HG03097 (cell line): Measurements from ENCODE around the gene MNT.

Source experiments
- ATAC-seq: cut with Tn5 transposase; IDR thresholded peaks from one replicate; pipeline ENCODE4 v1.9.1; 2021; ENCODE audit not compliant: unreplicated experiment, low FRiP score

MNT gene

GRCh38 chr17:2383628-2384167, 17.2 kb downstream of the MNT start:
- no peak for ATAC-seq

DNA sequence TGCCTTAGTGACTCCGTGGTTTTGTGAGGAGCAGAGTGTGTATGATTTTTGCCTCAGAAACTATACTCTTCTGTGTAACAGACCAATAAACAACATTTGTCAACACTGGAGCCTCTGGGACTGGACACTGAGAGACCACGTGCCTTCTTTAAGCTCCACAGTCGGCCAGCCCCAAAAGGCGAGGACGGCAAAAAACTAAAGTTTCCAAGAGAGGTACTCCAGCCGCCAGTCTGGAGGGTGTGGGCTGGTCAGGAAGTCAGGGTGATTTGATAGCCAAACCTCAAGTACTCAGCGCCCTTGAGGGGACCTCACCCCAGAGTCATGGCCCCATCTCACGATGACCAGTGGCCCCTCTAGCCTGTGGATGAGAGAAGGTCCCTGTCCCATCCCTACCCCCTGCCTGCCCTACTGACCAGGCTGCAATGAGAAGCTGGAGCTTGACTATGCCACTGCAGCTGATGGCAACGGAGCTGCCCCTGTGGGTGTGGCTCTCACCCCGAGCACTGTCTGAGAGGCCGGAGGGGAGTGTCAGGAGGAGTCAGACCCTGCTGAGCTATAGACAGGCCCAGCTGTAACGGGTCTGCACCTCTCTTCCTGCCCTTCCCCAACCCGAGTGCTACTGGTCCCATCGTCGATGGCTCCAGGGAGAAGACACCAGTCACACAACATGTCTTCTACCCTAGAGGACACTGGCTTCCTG, 19.8 kb downstream of the MNT start:
- ATAC-seq = no peak

DNA sequence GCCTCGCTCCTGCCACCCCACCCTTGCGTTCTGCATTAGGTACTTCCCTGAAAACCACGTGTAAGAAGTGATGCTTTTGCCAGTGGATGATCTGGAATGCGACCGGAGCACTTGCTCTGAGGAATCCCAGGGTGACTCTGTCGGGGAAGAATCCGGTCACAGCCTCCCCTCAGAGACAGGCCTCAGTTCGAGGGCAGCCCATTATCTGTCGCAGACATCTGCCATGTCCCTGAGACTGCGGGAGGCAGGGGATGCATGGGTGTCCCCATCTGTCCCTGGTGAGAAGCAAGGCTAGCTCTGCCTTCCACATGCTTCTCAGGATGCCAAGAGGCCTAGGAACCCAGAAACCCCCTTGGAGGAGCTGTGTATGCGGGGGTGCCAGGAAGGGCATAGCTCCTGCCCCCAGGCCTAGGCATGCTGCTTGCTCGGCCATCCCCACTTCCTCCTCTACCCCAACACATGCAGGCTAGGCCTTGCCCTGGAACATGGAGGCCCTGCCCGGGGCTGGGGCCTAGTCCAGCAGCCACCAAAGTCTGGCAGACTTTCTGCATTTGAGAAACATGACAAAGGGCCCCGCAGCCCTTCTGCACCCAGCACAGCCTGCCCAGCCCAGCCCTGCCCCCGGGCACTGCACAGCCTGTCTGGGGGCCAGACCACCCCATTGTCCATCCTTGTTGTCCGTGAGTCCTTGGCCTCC, 20.5 kb downstream of the MNT start:
- no peak for ATAC-seq

- no peak for ATAC-seq
Measured at GRCh38 chr17:2379489-2380225, 21.2 kb downstream of the MNT start.

DNA sequence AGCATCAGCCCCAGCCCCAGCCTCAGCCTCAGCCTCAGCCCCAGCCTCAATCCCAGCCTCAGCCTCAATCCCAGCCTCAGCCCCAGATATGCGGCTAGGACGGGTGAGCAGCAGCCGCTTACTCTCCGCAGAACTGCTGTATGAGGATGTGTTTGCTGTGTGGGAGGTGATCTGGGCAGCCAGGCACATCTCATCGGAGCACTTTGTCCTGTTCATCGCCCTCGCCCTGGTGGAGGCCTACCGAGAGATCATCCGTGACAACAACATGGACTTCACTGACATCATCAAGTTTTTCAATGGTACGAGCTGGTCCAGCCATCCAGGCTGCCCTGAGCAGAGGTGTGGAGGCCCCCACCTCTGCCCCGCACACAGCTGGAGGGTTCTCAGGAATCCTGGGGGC, 22.0 kb downstream of the MNT start:
- no peak for ATAC-seq

GRCh38 chr17:2377659-2378058, 23.2 kb downstream of the MNT start:
- ATAC-seq = no peak

DNA sequence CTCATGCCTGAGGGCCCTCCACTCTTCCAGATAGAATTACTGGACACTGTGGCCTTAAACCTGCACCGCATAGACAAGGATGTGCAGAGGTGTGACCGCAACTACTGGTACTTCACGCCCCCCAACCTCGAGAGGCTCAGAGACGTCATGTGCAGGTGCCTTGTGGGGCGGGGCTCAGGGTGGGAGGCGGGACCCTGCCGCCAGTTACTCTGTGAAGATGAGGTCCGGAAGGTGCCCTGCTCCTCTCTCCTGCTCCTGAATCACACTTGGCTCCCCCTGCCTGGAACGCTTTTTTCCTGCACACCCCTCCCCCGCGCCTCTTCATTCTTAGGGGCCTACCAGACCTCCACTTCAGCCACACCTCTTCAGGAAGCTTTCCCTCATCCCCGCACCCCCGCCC, 24.8 kb downstream of the MNT start:
- ATAC-seq = no peak

DNA sequence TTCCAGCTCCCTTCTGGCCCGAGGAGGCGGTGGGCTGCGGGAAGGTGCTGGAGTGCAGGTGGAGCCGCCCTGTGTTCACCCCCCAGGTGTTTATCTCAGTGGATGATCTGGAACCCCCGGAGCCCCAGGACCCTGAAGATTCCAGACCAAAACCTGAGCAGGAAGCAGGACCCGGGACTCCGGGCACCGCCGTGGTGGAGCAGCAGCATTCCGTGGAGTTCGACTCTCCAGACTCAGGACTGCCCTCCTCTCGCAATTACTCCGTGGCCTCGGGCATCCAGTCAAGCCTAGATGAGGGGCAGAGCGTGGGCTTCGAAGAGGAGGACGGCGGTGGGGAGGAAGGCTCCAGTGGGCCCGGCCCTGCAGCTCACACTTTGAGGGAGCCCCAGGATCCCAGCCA, 25.5 kb downstream of the MNT start:
- no peak for ATAC-seq

GRCh38 chr17:2374549-2375285, 26.1 kb downstream of the MNT start:
- no peak for ATAC-seq

DNA sequence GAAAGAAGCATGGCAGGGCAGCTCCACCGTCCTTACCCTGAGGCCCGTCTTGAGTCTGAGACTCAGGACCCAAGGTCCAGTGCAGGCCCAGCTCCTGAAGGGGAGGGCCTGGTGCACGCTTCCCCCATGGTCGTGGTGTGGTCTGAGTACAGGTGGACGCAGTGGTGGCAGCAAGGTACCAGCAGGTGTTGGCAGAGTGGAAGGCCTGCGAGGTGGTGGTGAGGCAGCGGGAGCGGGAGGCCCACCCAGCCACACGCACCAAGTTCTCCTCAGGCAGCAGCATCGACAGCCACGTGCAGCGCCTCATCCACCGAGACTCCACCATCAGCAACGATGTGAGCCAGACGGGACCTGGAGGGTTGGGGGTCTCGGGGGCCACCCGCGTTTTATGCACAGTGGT, 27.7 kb downstream of the MNT start:
- no peak for ATAC-seq

DNA sequence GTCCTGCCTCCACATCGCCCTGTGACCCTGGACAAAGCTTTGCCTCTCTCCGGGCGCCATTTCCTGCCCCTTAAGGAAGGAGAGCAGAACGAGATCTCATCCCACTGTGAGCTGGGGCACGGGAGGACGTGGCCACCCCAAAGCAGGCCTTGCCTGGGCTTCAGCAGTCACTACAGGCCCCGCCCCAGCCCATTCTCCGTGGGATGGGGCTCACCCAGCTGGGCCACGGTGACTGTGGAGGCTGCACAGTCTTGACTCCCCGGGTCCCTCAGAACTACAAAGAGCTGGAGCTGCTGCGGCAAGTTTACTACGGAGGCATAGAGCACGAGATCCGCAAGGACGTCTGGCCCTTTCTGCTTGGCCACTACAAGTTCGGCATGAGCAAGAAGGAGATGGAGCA, 28.2 kb downstream of the MNT start:
- ATAC-seq = no peak

DNA sequence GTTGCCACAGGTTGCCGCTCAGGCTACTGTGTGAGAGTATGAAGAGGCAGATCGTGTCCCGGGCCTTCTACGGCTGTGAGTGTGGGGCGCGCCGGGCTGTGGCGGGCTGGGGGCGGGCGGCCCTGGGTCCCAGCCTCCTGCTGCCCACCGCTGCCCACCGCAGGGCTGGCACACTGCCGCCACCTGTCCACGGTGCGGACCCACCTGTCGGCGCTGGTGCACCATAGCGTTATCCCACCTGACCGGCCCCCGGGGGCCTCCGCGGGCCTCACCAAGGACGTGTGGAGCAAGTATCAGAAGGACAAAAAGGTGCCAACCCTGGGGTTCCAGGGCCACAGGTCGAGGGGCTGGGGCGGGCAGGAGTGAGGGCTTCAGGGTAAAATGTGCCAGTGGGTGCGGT, 28.7 kb downstream of the MNT start:
- no peak for ATAC-seq

DNA sequence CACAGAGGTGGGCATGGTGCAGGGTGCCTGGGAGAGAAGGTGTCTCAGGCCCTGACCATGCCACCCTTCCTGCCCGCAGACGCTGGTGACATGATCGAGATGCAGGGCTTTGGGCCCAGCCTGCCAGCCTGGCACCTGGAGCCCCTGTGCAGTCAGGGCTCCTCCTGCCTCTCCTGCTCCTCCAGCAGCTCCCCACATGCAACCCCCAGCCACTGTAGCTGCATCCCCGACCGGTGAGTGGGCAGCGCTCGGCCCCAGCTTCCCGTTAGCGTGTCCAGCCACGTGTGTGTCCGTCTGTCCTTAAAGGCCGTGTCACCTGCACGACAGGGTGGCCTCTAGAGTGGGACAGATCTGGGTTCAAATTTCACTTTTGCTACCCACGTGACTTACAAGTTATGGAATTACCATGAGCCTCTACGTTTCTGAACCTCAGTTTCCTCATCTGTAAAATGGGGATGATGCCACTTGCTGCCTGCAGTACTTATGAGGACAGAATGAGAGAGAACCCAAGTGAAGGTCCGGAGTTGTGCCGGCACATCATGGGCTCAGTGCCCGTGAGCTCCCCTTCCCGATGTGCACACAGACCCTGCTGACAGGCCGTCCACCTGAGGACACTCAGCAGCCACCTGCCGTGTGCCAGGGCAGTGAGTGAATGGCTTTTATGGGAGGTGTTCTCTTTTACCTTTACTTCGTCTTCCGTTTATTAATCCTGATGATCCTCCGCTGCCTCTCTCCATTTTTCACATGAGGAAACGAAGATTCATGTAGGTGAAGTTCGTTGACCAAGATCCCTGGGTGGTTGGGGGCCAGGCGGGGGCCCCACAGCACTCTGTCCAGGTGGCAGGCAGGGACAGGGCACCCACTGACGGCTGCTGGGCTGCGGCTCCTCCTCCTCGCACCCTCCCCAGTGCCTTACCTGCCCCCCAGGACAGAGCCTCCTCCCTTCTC, 29.4 kb downstream of the MNT start:
- no peak for ATAC-seq

DNA sequence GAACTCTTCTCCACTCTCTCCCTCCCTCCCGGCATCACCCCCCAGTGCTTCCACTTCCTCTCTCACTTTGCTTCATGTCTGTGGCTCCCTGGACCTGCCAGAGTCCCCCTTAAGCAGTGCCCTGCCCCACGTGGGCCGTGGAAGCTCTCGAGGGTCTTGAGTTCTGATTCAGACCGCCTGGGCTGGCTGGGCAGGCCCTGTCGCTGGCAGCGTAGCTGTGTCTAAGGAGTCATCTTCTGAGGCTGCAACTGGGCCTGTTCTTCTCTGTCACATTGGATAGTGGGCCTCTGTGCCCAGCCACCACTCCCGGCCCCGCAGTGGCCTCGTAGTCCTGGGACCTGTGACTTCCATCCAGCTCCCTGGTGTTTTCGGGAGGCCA, 30.7 kb downstream of the MNT start:
- no peak for ATAC-seq

GRCh38 chr17:2369551-2370210, 31.2 kb downstream of the MNT start:
- ATAC-seq = no peak

- ATAC-seq = no peak
Measured at GRCh38 chr17:2369039-2369438, 31.8 kb downstream of the MNT start.

GRCh38 chr17:2368359-2368758, 32.5 kb downstream of the MNT start:
- ATAC-seq = no peak

- ATAC-seq = no peak
Measured at GRCh38 chr17:2366747-2367494, 33.9 kb downstream of the MNT start.

DNA sequence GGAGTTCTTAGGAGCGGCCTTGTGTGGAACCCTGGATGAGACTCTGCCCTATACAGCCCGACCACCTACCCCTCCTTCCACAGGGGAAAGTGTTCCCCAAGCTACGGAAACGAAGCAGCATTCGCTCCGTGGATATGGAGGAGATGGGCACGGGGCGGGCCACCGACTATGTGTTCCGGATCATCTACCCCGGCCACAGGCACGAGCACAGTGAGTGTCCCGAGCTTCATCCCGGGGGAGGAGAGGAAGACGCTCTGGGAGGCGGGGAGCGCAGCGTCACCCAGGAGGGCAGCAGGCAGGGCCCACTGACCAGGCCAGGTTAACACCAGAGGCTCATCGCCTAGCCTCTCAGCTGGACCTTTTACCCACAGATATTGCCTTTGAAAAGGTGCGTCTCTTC, 35.7 kb downstream of the MNT start:
- no peak for ATAC-seq
